Measurements from ENCODE around the gene P2RX6.

The P2RX6 gene

GRCh38 chr22:21018314-21018713 lies 3.3 kb downstream of the P2RX6 start:
- no peak for DNase-seq
- intact Hi-C loops (cut with DNase I; ENCODE audit: low total_unique reads), result no loop called here
- Histone ChIP-seq H3K27ac (no peak overlapping the region), H3K36me3 (no peaks in the 10 kb centered on the region), H3K4me3 (no peak overlapping the region), H3K9me3 (no peaks in the 10 kb centered on the region), H3K4me1 (peaks cover 11 to 28% (median 19%) of the 10 kb centered on the region in 4 donors), H3K27me3 (no peaks in the 10 kb centered on the region)
- TF ChIP-seq, protein P1, sequence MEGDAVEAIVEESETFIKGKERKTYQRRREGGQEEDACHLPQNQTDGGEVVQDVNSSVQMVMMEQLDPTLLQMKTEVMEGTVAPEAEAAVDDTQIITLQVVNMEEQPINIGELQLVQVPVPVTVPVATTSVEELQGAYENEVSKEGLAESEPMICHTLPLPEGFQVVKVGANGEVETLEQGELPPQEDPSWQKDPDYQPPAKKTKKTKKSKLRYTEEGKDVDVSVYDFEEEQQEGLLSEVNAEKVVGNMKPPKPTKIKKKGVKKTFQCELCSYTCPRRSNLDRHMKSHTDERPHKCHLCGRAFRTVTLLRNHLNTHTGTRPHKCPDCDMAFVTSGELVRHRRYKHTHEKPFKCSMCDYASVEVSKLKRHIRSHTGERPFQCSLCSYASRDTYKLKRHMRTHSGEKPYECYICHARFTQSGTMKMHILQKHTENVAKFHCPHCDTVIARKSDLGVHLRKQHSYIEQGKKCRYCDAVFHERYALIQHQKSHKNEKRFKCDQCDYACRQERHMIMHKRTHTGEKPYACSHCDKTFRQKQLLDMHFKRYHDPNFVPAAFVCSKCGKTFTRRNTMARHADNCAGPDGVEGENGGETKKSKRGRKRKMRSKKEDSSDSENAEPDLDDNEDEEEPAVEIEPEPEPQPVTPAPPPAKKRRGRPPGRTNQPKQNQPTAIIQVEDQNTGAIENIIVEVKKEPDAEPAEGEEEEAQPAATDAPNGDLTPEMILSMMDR (IDR thresholded peaks at IDR 0.05), result no peak

DNA sequence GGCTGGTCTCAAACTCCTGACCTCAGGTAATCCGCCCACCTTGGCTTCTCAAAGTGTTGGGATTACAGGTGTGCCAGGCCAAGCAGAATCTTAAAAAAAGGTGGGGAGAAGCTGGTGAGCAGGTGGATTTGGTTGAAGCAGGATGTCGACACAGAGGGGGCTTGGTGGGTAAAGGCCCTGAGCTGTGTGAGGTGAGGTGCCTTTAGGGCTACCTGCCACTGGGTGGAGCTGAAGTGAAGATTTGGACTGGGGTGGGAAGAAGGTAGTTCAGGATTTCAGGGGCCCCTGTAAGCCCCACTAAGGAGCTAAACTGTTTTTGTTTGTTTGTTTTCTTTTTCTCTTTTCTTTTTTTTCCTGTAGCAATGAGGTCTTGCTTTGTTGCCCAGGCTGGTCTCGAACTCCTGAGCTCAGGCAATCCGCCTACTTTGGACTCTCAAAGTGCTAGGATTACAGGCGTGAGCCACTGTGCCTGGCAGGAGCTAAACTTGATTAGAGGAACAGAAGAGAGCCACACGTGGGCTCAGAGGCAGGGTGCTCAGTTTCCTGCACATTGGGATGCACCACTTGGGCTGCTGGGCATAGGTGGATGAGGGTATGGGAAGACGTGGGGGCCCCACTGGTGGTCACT lies 6.0 kb downstream of the P2RX6 start:
- no peaks in the 10 kb centered on the region for H3K36me3 ChIP-seq
- peaks cover 0 to 3% (median 0%) of the 10 kb centered on the region in 4 donors for H3K4me1 ChIP-seq
- no peak overlapping the region for H3K4me3 ChIP-seq
- TF ChIP-seq, protein P1 (IDR thresholded peaks at IDR 0.05), result no peak
- no peak for DNase-seq
- no peaks in the 10 kb centered on the region for H3K9me3 ChIP-seq
- peaks cover 0 to 4% of the 10 kb centered on the region in 2 donors for H3K27me3 ChIP-seq
- intact Hi-C loops (cut with DNase I; ENCODE audit: low total_unique reads), result no loop called here
- H3K27ac ChIP-seq, result no peak overlapping the region

DNA sequence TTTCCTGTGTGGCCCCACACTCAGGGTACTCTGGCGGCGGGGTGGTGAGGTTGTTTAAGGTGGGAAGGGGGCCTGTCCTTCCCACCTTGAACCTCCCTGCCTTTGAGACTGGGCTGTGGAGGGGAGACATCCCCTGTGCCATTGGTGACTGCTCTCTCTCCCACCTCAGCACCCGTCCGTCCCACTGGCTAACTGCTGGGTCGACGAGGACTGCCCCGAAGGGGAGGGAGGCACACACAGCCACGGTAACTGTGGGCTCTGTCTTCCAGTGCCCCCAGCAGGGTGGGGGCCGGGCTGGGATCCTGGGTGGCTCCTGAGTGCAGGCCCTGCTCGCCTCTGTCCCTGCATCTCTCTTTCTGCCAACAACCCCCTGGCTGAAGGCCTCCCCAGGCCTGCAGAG lies 7.5 kb downstream of the P2RX6 start:
- Histone ChIP-seq H3K36me3 (no peaks in the 10 kb centered on the region), H3K27ac (no peak overlapping the region), H3K4me1 (peaks cover 0 to 4% (median 0%) of the 10 kb centered on the region in 4 donors), H3K9me3 (no peaks in the 10 kb centered on the region), H3K27me3 (peaks cover 0 to 18% of the 10 kb centered on the region in 2 donors), H3K4me3 (no peak overlapping the region)
- TF ChIP-seq, protein P1 (IDR thresholded peaks at IDR 0.05), result no peak
- intact Hi-C loops (cut with DNase I; ENCODE audit: low total_unique reads), result no loop called here
- no peak for DNase-seq

DNA sequence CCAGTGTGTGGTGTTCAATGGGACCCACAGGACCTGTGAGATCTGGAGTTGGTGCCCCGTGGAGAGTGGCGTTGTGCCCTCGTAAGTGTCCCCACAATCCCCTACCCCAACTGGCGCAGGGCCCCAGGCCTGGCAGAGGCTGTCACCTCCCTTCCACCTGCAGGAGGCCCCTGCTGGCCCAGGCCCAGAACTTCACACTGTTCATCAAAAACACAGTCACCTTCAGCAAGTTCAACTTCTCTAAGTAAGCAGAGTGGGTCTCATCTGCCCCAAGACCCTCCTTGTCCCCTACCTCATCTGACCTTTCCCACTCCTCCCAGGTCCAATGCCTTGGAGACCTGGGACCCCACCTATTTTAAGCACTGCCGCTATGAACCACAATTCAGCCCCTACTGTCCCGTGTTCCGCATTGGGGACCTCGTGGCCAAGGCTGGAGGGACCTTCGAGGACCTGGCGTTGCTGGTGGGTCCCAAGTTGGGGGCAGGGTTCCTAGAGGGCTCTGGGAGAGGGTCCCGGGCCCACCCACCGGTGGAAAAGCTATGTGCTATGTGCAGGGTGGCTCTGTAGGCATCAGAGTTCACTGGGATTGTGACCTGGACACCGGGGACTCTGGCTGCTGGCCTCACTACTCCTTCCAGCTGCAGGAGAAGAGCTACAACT lies 8.1 kb downstream of the P2RX6 start:
- no peak for DNase-seq
- Histone ChIP-seq H3K36me3 (no peaks in the 10 kb centered on the region), H3K9me3 (no peaks in the 10 kb centered on the region), H3K27me3 (peaks cover 0 to 24% of the 10 kb centered on the region in 2 donors), H3K27ac (no peak overlapping the region), H3K4me3 (no peak overlapping the region), H3K4me1 (peaks cover 0 to 6% (median 0%) of the 10 kb centered on the region in 4 donors)
- intact Hi-C loops (cut with DNase I; ENCODE audit: low total_unique reads), result no loop called here
- TF ChIP-seq, protein P1 (IDR thresholded peaks at IDR 0.05), result no peak

DNA sequence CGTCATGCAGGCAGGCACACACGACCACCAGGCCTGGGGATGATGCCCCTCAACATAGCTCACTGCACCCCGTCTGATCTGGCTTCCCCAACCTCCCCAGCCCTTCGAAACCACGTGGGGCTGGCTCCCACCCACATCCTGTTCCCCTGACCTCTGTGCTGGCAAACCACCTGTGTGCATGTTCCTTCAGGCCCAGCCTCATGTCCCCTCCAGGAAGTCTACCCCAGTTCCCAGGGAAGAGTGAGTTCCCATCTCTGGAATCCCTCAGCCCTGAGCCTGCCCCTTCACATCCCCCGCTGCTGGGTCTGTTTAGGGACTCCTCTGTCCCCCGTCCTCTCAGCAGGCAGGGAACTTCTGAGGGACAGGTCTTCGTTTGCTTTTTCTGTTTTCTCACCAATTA lies 10.3 kb downstream of the P2RX6 start:
- TF ChIP-seq, protein P1 (IDR thresholded peaks at IDR 0.05), result no peak
- Histone ChIP-seq H3K4me1 (peaks cover 0 to 6% (median 0%) of the 10 kb centered on the region in 4 donors), H3K4me3 (no peak overlapping the region), H3K36me3 (no peaks in the 10 kb centered on the region), H3K9me3 (no peaks in the 10 kb centered on the region), H3K27ac (no peak overlapping the region), H3K27me3 (peaks cover 0 to 46% of the 10 kb centered on the region in 2 donors)
- intact Hi-C loops (cut with DNase I; ENCODE audit: low total_unique reads), result no loop called here
- no peak for DNase-seq
